Liver (tissue), 9 donors: ENCODE data around the gene TIAM1. TPM values are rescaled to one million over a fixed set of nuclear protein-coding genes. Genes with fewer than 3 reads are reported as not detected.
A peak's percentile ranks its signal among the peaks of the same experiment; 100 is the strongest.

Experiments
- DNase-seq: peaks from one replicate; pipeline ENCODE4 v3.0.0-alpha.2; 2017; ENCODE audit warnings: low spot score
- H3K27ac ChIP-seq, 2 donors: one replicate each; pipeline ENCODE4 v1.7.0; 2013; ENCODE audit warnings: inconsistent platforms in 2 of 2, low read length in 2 of 2, control low read depth in 1 of 2, low read depth in 1 of 2, mild to moderate bottlenecking in 1 of 2
- H3K27me3 ChIP-seq, 4 donors: one replicate each; pipeline versions ENCODE4 v1.6.1 to v1.7.0; 2013; ENCODE audit warnings: low read length in 3 of 4, inconsistent platforms in 1 of 4, mild to moderate bottlenecking in 1 of 4, moderate library complexity in 1 of 4; ENCODE audit not compliant: control insufficient read depth in 4 of 4, insufficient read depth in 4 of 4
- H3K36me3 ChIP-seq, 4 donors: one replicate each; pipeline versions ENCODE4 v1.6.1 to v1.7.0; 2013; ENCODE audit warnings: low read length in 3 of 4, mild to moderate bottlenecking in 3 of 4, low read depth in 1 of 4, moderate library complexity in 1 of 4; ENCODE audit not compliant: control insufficient read depth in 4 of 4, insufficient read depth in 3 of 4
- H3K4me1 ChIP-seq, 4 donors: one replicate each; pipeline versions ENCODE4 v1.6.1 to v1.7.0; 2013; ENCODE audit warnings: low read length in 3 of 4, mild to moderate bottlenecking in 3 of 4, moderate library complexity in 1 of 4; ENCODE audit not compliant: control insufficient read depth in 4 of 4, insufficient read depth in 4 of 4
- H3K4me3 ChIP-seq, 3 donors: one replicate each; pipeline versions ENCODE4 v1.6.1 to v1.7.0; 2013; ENCODE audit warnings: low read length in 3 of 3, control low read depth in 1 of 3, low read depth in 1 of 3, mild to moderate bottlenecking in 1 of 3
- H3K9ac ChIP-seq, 2 donors: one replicate each; pipeline ENCODE4 v1.7.0; 2013; ENCODE audit warnings: low read length in 2 of 2, mild to moderate bottlenecking in 2 of 2, moderate library complexity in 2 of 2, control low read depth in 1 of 2, low read depth in 1 of 2
- H3K9me3 ChIP-seq, 4 donors: one replicate each; pipeline versions ENCODE4 v1.6.1 to v1.7.0; 2013; ENCODE audit warnings: low read length in 3 of 4; ENCODE audit not compliant: control insufficient read depth in 4 of 4
- EGR1 ChIP-seq, 2 donors: IDR thresholded peaks; 2 replicates each; pipeline ENCODE4 v1.6.1; 2016 to 2018; ENCODE audit warnings: antibody characterized with exemption in 2 of 2, low read depth in 2 of 2
- FOXA1 ChIP-seq: IDR thresholded peaks from 2 replicates; pipeline ENCODE4 v1.6.1; 2016; ENCODE audit warnings: antibody characterized with exemption
- GABPA ChIP-seq, 2 donors: IDR thresholded peaks in 1 of 2; conservative IDR thresholded peaks in 1 of 2; 2 replicates each; pipeline ENCODE4 v1.6.1; 2016; ENCODE audit warnings: antibody characterized with exemption in 2 of 2, mild to moderate bottlenecking in 1 of 2, moderate library complexity in 1 of 2
- HNF4A ChIP-seq, 2 donors: conservative IDR thresholded peaks; 2 replicates each; pipeline ENCODE4 v1.6.1; 2016; ENCODE audit warnings: antibody characterized with exemption in 2 of 2, mild to moderate bottlenecking in 2 of 2
- HNF4G ChIP-seq: IDR thresholded peaks from 2 replicates; pipeline ENCODE4 v1.6.1; 2016; ENCODE audit warnings: antibody characterized with exemption
- JUND ChIP-seq, 2 donors: IDR thresholded peaks; 2 replicates each; pipeline ENCODE4 v1.6.1; 2016; ENCODE audit warnings: antibody characterized with exemption in 2 of 2
- NR2F2 ChIP-seq: IDR thresholded peaks from 2 replicates; pipeline ENCODE4 v1.6.1; 2016; ENCODE audit warnings: antibody characterized with exemption
- RAD21 ChIP-seq, 2 donors: IDR thresholded peaks; 2 replicates each; pipeline ENCODE4 v1.6.1; 2016; ENCODE audit warnings: antibody characterized with exemption in 2 of 2, mild to moderate bottlenecking in 2 of 2
- RXRA ChIP-seq, 2 donors: IDR thresholded peaks; 2 replicates each; pipeline ENCODE4 v1.6.1; 2017 to 2018; ENCODE audit warnings: antibody characterized with exemption in 2 of 2, mild to moderate bottlenecking in 1 of 2
- SP1 ChIP-seq: IDR thresholded peaks from 2 replicates; pipeline ENCODE4 v1.6.1; 2018; ENCODE audit warnings: antibody characterized with exemption, mild to moderate bottlenecking
- TAF1 ChIP-seq: conservative IDR thresholded peaks from 2 replicates; pipeline ENCODE4 v1.6.1; 2016; ENCODE audit warnings: antibody characterized with exemption, mild to moderate bottlenecking
- YY1 ChIP-seq: IDR thresholded peaks from 2 replicates; pipeline ENCODE4 v1.6.1; 2016; ENCODE audit warnings: antibody characterized with exemption, mild to moderate bottlenecking
- WGBS: extraction: QIAGEN DNeasy Blood & Tissue Kit; methylation state at CpG from one replicate; pipeline ENCODE4 v1.1.7; 2013; 5-methylcytosine and 5-hydroxymethylcytosine counted together
- polyA plus RNA-seq, 2 donors: library from polyadenylated mRNA; stranded (reverse) in 1 of 2; unstranded in 1 of 2; fragments of 200-250 nt in 1 of 2; fragments of >200 nt in 1 of 2; fragmentation: Nextera tagmentation in 1 of 2; extraction: Ambion mirVana in 1 of 2; gene quantifications; one replicate each; pipeline versions ENCODE4 v1.2.1 to v1.2.3, GENCODE V29; 2013 to 2015
- total RNA-seq, 2 donors: library from RNA; depleted of rRNA; stranded (reverse); fragments of >200 nt; gene quantifications; one replicate each; pipeline ENCODE4 v1.2.3, GENCODE V29; 2014
- TF ChIP-seq, protein P1 (sequence below): IDR thresholded peaks from 2 replicates; pipeline ENCODE4 v1.6.1; 2016; ENCODE audit warnings: antibody characterized with exemption
- TF ChIP-seq, protein P2 (sequence below): IDR thresholded peaks from 2 replicates; pipeline ENCODE4 v1.6.1; 2016; ENCODE audit warnings: antibody characterized with exemption
- TF ChIP-seq, protein P3 (sequence below): IDR thresholded peaks from 2 replicates; pipeline ENCODE4 v1.6.1; 2016; ENCODE audit warnings: antibody characterized with exemption
- TF ChIP-seq, protein P4 (sequence below): fragments of 150-350 bp; IDR thresholded peaks from 2 replicates; pipeline ENCODE4 v1.5.1; 2017; ENCODE audit warnings: improper control_type of control experiment, low read depth, low read length; ENCODE audit not compliant: missing input control
- donor health status: healthy.
- donor health status: healthy.
- donor health status: healthy.
- donor health status: healthy.
- donor health status: healthy.

Gene TIAM1
- total and polyA plus RNA-seq, 4 donors = 3.0 to 7.4 (median 4.8) TPM

DNA sequence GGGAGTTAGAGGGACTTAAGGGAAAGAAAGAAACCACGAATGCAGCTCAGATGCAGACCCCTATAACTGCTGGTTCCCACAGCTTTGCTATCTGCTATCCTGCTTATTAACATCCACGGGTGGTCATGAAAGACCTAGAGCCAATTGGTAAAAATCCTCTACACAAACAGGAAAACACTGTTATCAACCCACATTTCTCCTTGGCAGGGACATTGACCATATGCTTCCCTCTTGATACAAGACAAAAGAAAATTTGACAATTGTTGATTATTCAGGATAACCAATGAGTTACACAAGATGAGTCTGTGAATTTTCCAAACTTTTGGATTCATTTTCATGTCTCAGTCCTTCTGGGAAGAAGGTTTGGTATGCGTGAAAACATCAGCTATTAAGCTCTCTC, 90.4 kb downstream of the TIAM1 start:
- H3K27ac ChIP-seq = no peak overlapping the region
- 71% methylated on average over 3 of the region's 3 CpGs for WGBS
- H3K9ac ChIP-seq = no peak overlapping the region

DNA sequence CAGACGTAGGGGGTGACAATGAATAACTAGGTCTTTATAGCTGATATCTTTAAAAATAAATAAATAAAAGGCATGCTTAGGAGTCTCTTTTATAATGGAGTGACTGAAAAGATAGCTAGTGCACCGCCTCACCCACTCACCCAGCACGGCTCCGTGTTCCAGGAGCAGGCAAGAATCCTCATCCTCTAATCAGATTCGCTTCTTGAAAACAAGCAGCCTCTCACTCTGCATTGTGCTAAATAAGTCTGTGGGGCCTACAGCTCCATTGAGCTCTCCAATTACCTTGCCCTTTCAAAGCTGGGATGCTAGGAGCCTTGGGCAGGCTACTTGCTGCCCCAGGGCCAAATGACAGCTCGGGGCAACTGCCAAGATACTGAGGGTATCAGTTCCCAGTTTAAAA, 91.5 kb downstream of the TIAM1 start:
- no peak overlapping the region for H3K9ac ChIP-seq
- no peak overlapping the region for H3K4me3 ChIP-seq
- no peaks in the 10 kb centered on the region for H3K27me3 ChIP-seq
- WGBS = 78% methylated on average over 6 of the region's 6 CpGs
- TF ChIP-seq NR2F2 (no peak), HNF4A (conservative IDR thresholded peaks at IDR 0.05) (no peak), EGR1 (IDR thresholded peaks at IDR 0.05; ENCODE audit: low read depth in 2 of 2) (no peak), RXRA (IDR thresholded peaks at IDR 0.05) (no peak), SP1 (no peak), TAF1 (no peak), FOXA1 (no peak), JUND (IDR thresholded peaks at IDR 0.05) (no peak)
- TF ChIP-seq, protein P1, sequence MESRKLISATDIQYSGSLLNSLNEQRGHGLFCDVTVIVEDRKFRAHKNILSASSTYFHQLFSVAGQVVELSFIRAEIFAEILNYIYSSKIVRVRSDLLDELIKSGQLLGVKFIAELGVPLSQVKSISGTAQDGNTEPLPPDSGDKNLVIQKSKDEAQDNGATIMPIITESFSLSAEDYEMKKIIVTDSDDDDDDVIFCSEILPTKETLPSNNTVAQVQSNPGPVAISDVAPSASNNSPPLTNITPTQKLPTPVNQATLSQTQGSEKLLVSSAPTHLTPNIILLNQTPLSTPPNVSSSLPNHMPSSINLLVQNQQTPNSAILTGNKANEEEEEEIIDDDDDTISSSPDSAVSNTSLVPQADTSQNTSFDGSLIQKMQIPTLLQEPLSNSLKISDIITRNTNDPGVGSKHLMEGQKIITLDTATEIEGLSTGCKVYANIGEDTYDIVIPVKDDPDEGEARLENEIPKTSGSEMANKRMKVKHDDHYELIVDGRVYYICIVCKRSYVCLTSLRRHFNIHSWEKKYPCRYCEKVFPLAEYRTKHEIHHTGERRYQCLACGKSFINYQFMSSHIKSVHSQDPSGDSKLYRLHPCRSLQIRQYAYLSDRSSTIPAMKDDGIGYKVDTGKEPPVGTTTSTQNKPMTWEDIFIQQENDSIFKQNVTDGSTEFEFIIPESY = no peak
- H3K4me1 ChIP-seq = no peaks in the 10 kb centered on the region
- no peak overlapping the region for H3K27ac ChIP-seq
- H3K36me3 ChIP-seq = no peaks in the 10 kb centered on the region
- no peak for DNase-seq
- H3K9me3 ChIP-seq = no peaks in the 10 kb centered on the region

More for the DNA sequence above, 90.4 kb downstream of the TIAM1 start:
- no peak for TF ChIP-seq GABPA (IDR thresholded peaks at IDR 0.05 in 1 of 2, conservative IDR thresholded peaks at IDR 0.05 in 1 of 2)
- no peak for TF ChIP-seq TAF1
- no peak for TF ChIP-seq EGR1 (IDR thresholded peaks at IDR 0.05; ENCODE audit: low read depth in 2 of 2)
- TF ChIP-seq, protein P2, sequence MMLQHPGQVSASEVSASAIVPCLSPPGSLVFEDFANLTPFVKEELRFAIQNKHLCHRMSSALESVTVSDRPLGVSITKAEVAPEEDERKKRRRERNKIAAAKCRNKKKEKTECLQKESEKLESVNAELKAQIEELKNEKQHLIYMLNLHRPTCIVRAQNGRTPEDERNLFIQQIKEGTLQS = no peak
- TF ChIP-seq HNF4A (conservative IDR thresholded peaks at IDR 0.05) = no peak
- no peak for TF ChIP-seq YY1
- TF ChIP-seq NR2F2 = peak; percentile 23
- no peaks in the 10 kb centered on the region for H3K9me3 ChIP-seq
- no peak overlapping the region for H3K4me3 ChIP-seq
- H3K4me1 ChIP-seq = no peaks in the 10 kb centered on the region
- H3K27me3 ChIP-seq = no peaks in the 10 kb centered on the region
- no peaks in the 10 kb centered on the region for H3K36me3 ChIP-seq
- DNase-seq = no peak

DNA sequence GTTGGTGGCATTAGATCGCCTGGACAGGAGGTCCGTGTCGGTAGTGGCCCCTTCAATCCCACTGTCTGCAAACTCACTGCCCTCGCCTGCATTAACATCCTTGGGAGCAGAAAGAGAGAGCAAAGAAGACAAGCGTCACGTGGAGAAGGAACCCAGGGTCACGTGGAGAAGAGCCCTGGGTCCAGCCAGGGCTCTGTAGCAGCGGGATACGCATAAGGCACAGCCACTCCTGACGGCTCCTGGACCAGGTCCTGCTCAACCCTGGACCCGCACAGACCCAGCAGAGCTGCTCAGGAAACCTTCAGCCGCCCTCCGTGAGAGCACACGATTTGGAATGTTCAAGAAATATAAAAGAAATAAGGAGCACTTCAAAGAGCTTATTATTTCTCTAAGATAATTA, 92.0 kb downstream of the TIAM1 start:
- no peaks in the 10 kb centered on the region for H3K27me3 ChIP-seq
- no peaks in the 10 kb centered on the region for H3K9me3 ChIP-seq
- TF ChIP-seq FOXA1 (no peak), HNF4G (no peak), TAF1 (no peak), YY1 (no peak), GABPA (IDR thresholded peaks at IDR 0.05 in 1 of 2, conservative IDR thresholded peaks at IDR 0.05 in 1 of 2) (no peak), RAD21 (IDR thresholded peaks at IDR 0.05) (no peak)
- TF ChIP-seq, protein P3, sequence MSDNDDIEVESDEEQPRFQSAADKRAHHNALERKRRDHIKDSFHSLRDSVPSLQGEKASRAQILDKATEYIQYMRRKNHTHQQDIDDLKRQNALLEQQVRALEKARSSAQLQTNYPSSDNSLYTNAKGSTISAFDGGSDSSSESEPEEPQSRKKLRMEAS = no peak
- TF ChIP-seq, protein P4, sequence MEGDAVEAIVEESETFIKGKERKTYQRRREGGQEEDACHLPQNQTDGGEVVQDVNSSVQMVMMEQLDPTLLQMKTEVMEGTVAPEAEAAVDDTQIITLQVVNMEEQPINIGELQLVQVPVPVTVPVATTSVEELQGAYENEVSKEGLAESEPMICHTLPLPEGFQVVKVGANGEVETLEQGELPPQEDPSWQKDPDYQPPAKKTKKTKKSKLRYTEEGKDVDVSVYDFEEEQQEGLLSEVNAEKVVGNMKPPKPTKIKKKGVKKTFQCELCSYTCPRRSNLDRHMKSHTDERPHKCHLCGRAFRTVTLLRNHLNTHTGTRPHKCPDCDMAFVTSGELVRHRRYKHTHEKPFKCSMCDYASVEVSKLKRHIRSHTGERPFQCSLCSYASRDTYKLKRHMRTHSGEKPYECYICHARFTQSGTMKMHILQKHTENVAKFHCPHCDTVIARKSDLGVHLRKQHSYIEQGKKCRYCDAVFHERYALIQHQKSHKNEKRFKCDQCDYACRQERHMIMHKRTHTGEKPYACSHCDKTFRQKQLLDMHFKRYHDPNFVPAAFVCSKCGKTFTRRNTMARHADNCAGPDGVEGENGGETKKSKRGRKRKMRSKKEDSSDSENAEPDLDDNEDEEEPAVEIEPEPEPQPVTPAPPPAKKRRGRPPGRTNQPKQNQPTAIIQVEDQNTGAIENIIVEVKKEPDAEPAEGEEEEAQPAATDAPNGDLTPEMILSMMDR = no peak
- TF ChIP-seq, protein P1 = no peak
- H3K27ac ChIP-seq = no peak overlapping the region
- no peaks in the 10 kb centered on the region for H3K36me3 ChIP-seq
- H3K9ac ChIP-seq = no peak overlapping the region
- no peak overlapping the region for H3K4me3 ChIP-seq
- no peak for DNase-seq
- WGBS = 94% methylated on average over 14 of the region's 14 CpGs
- H3K4me1 ChIP-seq = no peaks in the 10 kb centered on the region
